SW 1271 (cell line): ENCODE results near the gene GOLGA1.
"Not testable (repeated sequence)": the region's sequence is repeated elsewhere in the genome, so short reads cannot be mapped to it uniquely, and the experiment has no call there.

ENCODE experiments used
- DNase-seq, 2 experiments: peaks; one replicate each; lab custom pipeline; 2025; lab: John Stamatoyannopoulos, UW

The GOLGA1 gene, protein sequence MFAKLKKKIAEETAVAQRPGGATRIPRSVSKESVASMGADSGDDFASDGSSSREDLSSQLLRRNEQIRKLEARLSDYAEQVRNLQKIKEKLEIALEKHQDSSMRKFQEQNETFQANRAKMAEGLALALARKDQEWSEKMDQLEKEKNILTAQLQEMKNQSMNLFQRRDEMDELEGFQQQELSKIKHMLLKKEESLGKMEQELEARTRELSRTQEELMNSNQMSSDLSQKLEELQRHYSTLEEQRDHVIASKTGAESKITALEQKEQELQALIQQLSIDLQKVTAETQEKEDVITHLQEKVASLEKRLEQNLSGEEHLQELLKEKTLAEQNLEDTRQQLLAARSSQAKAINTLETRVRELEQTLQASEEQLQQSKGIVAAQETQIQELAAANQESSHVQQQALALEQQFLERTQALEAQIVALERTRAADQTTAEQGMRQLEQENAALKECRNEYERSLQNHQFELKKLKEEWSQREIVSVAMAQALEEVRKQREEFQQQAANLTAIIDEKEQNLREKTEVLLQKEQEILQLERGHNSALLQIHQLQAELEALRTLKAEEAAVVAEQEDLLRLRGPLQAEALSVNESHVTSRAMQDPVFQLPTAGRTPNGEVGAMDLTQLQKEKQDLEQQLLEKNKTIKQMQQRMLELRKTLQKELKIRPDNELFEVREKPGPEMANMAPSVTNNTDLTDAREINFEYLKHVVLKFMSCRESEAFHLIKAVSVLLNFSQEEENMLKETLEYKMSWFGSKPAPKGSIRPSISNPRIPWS

DNA sequence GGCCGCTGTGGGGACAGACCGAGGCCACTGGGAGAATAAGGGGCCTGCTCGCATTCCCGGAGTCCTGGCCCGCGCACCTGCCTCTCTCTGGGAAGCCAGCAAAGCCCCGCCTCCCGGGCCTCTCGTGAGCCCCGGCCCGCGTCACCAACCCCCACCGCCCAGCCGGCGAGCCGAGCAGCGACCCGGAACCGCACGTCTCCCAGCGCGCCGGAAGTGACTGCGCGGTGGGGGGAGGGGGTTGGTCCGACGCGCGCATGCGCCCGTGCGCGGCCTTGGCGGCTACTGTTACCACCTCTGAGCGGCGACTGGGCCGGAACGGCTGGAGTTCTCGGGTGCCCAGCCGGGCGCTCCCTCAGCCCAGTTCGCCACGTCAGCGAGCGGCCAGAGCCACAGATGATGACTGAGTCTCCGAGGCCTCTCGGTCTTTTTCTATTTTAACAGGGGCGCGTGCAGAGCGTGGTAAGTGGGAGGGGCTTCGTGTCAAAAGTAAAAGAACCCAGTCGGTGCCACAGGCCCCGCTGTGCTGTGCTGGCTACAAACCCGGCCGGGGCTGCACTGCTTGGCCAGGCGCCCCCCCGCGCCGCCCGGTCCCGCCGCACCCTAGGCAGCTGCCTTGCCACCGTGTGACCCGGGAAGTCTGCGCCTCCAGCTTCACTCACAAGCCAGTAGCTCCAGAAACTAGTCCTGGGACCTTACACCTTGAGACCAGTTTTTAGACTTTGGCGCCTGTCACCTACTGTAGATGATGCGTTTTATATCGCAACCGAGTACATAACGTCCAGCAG, at the start of gene GOLGA1:
TSS of gene GOLGA1 (minus strand) at position 190 of the 785 bp plus-strand sequence. CDS start 2,372 bp downstream, outside the sequence.
- peak; percentile 89 to 92 for DNase-seq

DNA sequence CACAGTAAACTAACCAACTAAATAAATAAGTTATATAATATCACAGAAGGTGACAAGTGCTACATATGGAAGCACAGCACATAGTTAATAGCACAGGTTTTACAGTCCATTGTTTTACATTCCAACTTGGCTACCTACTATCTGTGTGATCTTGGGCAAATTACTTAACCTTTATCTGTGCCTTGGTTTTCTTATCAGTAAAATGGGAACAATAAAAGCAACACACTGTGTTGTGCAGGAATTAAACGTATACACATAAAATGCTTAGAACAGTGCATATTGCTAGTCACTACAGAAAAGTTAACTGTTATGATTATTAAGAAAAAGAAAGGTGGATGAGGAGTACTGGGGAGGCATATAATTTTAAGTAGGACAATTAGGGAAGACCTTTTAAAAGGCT, 42.8 kb upstream of the GOLGA1 start:
- no peak for DNase-seq

DNA sequence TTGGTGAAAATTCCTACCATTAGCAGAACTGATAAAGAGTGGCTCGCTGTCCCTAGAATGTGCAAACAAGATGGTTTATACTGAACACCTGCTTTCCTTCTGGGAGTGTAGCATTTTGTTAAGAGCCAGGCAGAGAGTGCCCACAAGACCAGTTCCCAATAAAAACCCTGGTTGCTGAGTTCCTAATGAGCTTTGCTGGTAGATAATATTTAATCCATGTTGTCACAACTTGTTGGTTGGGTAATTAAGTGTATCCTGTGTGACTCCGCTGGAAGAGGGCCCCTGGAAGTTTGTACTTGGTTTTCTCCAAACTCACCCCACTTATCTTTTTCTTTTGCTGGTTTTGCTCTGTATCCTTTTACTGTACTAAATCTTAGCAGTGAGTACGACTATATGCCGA, 39.5 kb upstream of the GOLGA1 start:
- DNase-seq, result no peak

DNA sequence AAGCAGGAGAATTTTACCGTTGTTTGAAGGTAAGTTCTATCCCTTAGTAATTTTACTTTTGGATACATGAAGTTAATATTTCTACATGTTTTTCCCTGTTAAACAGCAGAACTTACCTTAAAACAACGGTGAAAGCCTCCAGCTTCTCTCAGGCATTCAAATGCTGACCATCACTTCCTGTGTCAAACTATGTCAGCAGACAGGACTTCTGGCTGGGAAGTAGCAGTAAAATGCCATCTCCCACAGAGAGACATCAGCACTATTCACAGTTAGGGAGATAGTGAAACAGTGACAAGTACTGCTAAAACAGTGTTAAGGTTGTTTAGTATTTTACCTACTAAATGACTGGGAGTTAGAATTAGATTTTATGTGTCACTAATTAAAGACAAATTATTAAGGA, 34.2 kb upstream of the GOLGA1 start:
- no peak for DNase-seq

DNA sequence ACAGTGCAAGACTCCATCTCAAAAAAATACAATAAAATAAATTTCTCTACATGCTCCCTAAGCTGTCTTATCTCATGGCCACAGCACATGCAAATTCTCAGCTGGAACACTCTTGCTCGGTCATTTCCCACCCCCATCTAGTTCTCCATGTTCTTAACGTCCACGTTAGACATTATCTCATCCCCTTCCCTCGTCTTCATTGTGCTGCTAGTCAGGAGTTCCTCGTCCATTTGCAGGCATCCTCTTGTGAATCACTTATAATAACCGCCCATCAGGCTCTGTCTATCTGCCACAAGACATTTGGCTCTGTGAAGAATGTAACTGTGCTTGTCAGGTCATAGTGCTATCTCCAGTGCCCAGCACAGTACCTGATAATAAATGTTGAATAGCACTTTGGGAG, 32.9 kb upstream of the GOLGA1 start:
- DNase-seq, result no peak

DNA sequence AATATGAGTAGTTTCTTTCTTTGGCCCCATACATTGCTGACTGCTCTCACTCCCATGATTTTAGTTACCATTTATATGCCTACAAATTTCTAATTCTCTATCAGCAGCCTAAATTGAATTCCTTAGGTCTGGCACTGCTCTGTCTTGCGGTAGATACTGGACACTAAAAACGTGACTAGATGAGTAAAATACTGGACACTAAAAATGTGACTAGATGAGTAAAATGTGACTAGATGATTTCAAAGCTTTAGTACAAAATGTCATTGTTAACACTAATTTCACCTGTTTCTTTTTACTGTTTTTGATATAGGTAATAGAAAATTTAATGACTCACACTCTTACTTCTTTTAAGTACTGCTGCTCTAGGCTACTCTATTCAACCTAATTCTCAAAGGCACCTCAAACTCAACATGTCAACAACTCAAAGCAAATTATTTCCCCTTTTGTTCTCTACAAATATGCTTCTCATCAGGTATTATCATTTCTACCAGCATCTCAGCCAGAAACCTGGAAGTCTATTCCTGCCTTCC, 31.4 kb upstream of the GOLGA1 start:
- no peak for DNase-seq

DNA sequence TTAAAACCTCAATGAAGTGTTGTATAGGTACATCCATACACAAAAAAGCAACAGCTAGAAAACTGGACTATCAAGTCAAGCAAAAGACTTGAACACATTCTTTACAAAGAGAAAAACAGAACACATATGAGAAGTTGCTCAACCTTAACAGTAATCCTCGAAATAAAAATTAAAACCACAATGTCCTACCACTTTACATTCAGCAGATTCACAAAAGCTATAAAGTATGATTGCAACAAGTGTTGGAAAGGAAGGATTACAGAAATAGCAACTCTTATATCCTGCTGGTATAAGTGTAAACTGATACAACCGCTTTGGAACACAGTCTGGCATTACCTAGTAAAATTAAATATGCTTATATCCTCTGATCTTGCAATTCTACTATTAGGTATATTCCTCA, 28.5 kb upstream of the GOLGA1 start:
- no peak for DNase-seq

DNA sequence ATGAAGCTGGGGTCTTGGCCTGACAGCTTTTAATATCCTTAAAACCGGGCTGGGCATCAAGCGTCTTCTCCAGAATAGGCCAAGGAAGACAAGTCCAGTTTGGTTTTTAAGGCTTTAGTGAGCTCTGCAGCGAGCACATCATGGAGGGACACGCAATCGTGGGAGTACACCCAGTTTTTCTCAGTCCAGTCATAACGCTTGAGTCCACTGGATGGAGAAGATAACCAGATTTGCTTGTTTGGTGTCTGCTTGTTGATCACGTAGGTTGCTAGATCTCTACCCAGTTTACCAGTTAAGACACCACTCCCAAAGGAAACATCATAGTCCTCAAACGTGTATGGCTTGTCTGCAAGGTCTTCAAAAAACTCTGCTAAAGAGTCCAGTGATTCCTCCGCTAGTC, 27.4 kb upstream of the GOLGA1 start:
- DNase-seq, result no peak

DNA sequence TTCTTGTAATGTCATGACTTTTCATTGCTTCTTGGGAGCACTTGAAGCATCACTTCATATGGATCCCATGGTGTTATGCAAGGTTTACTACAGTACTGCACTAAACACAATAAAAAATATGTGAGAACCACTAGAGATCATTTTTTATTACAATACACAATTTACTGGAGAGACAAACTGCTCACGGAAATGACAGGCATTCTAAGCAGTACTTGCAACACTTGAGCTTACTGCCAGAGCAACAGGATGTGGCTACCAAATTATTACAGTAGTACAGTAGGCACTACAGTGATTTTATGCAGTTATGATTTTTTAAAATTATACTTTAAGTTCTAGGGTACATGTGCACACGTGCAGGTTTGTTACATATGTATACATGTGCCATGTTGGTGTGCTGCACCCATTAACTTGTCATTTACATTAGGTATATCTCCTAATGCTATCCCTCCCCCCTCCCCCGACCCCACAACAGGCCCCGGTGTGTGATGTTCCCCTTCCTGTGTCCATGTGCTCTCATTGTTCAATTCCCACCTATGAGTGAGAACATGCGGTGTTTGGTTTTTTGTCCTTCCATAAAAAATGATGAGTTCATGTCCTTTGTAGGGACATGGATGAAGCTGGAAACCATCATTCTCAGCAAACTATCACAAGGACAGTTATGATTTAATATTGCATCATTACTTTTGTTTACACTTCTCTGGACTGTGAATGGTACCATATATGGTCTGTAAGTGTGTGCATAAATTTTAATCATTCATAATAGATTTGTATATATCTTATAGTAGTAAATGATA, 25.1 kb upstream of the GOLGA1 start:
- DNase-seq, result not testable (repeated sequence)

DNA sequence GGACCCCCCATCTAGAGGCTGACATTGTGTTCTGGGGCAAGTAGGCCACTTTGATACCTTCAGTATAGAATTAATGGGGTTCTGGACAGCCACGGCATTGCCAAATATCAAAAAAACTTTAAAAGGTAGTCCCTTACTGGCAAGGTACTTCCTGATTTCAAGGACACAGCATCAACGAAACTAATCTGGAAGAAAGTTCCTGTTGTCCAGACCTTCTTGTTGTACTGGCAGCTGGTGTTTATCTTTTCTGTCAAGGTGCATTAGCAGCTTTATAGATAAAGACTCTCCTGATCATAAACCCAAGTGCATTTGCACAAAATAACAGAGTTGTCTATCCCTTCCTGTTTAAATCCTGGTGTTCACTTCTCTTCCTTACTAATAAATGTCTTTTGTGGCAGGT, 23.7 kb upstream of the GOLGA1 start:
- no peak for DNase-seq

DNA sequence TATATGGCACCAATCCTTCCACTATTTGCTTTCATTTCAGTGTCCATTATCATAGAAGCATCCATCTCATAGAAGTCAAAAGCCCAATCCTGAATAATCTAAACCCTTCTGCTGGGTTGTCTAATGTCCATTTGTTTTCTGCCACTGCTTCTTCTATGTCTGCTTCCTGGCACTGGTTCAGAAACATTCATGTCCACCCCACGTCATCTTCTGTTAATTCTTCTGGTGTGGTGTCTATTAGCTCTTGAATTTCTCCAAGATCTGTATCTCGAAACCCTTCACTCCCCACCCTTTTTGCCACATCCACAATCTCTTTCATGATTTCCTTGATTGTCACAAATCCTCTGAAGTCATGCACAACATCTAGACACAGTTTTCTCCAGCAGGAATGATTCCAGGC, 23.2 kb upstream of the GOLGA1 start:
- DNase-seq, result no peak

DNA sequence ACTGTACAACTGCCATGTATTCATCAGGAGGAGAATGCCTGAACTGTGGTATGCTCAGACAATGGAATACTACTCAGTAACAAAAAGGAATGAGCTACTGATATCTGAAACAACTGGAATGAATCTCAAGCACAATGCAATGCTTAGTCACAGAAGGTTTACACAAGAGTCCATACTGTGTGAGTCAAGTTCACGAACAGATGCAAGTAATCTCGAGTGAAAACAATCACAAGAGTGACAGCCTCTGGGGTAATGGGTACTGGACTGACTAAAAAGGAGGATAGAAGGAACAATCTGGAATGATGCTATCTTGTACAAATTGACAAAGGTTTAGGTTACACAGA, 19.5 kb upstream of the GOLGA1 start:
- DNase-seq, result no peak

DNA sequence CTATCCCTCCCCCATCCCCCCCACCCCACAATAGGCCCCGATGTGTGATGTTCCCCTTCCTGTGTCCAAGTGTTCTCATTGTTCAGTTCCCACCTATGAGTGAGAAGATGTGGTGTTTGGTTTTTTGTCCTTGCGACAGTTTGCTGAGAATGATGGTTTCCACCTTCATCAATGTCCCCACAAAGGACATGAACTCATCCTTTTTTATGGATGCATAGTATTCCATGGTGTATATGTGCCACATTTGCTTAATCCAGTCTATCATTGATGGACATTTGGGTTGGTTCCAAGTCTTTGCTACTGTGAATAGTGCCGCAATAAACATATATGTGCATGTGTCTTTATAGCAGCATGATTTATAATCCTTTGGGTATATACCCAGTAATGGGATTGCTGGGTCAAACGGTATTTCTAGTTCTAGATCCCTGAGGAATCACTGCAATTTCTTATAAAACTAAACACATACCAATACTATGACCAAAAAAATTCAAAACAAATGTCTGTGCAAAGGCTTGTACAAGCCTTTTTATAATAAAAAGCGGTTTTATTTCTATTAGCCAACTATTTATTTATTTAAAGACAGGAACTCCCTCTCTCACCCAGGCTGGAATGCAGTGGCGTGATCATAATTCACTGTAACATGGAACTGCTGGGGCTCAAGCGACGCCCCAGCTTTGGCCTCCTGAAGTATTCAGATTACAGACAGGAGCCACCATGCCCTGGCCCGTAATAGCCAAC, 19.0 kb upstream of the GOLGA1 start:
- DNase-seq, result not testable (repeated sequence)

DNA sequence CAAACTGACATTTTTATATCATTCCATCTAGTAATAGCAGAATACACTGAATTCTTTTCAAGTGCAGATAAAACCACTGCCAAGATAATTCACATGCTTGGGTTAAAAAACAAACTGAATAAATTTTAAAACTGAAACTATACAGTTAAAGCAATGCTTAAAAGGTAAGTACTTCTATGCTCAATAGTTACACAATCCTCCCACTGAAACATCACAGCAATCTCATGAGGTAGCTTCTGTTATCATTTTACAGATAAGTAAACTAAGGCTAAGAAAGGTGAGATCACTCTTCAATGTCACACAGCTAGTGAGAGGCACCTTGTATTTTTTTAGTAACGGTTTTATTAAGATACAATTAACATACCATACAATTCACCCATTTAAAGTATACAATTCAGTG, 13.4 kb upstream of the GOLGA1 start:
- no peak for DNase-seq

DNA sequence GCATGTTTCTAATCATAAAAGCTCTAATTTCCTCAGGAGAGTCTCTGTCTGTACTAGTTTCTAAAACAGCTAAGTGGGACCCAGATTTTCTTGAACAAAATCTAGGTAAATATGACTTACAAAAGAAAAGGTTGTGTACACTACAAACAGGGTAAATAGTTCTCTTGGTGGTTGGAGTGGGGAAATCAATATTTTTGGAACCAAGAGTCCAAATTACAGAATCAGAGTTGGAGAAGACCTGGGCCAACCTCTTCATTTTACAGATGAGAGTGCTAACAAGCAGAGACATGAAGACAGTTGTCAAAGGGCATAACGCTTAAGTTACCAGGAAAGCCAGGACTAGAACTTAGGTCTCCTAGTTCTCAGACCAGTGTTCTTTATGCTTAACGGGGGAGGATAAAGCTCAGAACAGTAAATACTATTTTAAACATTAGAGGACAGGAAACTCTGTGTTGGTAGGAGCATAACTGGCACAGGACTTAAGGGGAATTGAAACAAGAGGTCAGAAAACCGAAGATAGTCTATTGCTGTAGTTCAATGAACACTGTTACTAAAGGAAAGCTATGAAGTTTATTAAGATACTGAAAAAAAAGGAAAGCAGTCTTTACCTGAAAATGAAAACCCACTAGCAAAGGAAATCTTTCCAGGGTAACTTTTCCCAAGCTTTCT, 9.3 kb upstream of the GOLGA1 start:
- no peak for DNase-seq

DNA sequence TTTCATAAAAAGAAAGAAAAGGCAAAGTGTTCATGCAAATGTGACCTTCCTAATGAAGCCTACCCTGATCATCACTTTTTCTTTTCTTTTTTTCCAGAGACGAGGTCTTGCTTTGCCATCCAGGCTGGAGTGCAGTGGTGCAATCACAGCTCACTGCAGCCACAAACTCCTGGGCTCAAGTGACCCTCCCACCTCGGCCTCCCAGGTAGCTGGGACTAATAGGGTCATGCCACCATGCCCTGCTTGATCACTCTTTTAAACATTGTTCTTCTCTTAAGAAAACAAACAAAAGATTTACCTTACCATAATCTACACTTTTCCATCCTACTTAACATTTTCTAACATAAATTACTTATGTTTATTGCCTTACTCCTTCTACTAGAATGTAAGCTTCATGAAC, 8.5 kb upstream of the GOLGA1 start:
- DNase-seq, result no peak

DNA sequence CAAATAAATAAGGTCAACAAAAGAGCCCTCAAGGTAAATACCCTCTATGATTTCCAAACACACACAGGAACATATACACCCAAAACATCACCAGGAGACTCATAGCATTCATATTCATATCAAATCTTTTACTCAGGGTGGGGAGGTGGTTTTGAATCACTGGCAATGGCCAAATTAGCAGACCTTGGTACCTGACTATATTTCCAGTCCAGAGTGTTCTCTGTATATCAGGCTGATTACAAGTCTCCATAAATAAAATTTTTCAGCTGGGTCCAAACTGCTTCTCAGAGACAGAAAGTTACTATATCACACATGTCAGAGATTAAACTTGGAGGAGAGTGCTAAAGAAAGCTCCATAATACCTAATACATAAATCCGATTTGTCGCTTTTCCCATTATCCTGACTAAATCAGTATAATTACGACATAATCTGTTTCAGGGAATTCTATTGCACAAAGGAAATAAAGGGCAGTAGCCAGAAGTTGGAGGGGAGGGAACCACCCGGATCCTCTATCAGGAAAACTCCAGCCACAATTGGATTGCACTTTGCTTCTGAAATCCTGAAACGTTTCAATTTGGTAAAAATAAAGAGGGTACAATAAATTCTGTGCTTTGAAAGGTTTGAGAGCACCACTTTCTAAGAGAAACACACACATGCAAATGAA, 7.0 kb upstream of the GOLGA1 start:
- no peak for DNase-seq

DNA sequence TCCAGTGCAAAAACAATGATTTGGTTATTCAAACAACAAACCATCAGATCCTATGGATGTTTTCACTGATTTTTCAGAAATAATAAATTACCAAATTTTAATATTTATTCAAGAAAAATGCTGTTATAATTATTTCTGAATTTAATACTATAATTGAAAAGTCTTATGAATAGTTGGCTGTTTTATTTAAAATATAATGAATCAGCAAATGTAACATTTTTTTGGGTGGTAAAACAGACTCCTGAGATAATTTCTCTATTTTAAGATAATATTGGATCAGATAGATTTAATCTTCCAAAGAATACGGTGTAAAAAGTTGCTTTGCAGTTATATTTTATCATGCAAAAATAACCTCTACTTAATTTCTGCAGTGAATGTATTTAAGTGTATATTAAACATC, 5.3 kb upstream of the GOLGA1 start:
- no peak for DNase-seq

DNA sequence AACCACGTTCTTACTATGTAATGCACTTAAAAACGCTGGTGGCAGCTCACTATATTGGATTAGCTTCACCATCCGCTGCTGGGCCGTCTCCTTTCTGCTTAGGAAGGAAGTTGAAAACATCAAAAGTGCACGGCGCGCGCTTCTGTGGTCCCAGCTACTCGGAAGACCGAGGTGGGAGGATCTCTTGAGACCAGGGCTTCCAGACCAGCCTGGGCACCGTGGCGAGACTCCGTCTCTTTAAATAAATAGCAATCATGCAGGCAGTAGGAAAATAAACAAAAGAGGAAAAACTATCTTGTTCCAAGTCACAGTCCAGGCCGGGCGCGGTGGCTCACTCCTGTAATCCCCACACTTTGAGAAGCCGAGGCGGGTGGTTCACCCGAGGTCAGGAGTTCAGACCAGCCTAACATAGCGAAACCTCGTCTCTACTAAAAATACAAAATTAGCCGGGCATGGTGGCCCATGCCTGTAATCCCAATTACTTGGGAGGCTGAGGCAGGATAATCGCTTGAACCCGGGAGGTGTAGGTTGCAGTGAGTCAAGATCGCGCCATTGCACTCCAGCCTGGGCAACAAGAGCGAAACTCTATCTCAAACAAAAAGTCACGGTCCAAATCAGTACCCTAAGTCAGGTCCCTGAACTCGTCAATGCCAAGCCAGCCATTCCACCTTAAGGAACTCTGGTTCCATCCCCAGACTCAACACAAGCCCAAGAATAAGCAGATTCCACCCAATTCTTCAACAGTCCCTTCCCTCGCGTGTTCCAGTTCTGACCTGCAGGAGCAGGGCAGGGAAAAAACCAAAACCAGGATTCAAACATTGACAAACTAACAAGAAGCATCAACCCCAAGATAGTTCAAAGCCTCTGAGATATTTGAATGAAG, 1.0 kb upstream of the GOLGA1 start:
- peak; percentile 19 to 21 for DNase-seq
